NAMALWA (cell line): ENCODE measurements around the gene MYO18A.
A peak's percentile ranks its signal among the peaks of the same experiment; 100 is the strongest.

Experiments used
- DNase-seq: peaks from one replicate; pipeline ENCODE4 v3.0.0-alpha.2; 2015; ENCODE audit warnings: low spot score

Gene MYO18A

DNA sequence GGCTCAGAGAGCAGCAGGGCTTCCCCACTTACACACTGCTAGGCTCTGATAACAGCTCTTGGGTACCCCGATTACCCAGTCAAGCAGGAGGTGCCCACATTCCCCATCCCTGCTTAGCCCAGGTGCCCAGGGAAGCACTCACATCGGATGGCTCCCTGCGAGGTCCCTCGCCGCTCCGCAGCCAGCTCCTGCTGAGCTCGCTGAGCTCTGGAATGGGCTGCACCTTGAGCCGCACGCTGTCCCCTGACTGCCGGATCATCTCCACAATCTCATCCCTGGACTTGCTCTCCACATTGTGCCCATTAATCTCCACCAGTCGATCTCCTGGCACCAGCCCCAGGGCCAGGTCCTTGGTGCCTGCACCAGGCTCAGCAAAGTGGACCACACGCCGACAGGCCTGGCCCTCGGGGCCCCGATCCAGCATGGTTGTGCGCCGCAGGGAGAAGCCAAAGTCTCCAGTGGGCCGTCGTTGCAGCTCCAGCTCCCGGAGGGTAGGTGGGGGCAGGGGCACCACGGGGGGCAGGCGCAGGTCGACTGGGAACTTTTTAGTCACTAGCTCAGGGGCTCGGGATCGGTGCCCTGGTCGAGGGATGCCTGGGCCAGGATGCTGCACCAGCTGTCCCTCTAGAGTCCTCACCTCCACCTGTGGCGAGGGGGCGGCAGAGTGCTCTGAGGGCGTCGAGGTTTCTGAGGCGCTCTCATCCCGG is 14.2 kb downstream of the MYO18A start:
- no peak for DNase-seq

DNA sequence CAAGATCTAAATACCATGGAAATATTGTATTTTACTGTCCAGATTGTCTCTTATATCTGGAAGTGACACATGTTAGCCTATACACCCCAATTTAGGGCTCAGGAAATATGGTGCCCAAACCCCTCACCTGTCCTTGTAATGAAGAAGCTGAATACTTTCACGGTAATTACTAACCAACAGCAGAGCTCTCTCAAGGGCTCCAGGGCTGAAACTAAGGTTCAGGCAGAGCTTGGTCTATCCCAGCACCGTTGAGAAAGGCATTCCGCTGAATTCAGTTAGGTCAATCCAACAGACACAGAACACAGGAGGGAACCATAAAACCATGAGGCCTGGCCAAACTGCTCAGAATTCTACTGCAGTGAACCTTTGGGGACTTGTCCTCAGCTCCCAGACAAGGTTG is 14.9 kb downstream of the MYO18A start:
- no peak for DNase-seq

DNA sequence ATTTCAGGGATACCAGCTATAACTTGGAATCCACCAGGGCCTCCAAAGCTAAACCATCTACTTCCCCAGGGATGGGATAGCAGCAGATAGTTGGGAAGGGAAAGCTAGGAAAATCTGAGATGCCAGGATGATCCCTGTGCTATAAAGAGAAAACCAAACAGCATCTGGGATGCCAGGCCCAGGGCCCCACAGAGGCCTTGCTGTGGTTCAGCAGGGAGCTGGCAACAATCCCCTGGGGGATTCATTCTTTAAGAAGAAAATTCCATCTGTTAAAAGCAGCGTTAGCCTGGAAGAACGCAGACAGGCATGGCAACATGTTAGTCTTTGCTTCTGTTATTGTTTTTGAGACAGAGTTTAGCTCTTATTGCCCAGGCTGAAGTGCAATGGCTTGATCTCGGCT is 16.6 kb downstream of the MYO18A start:
- DNase-seq: no peak

DNA sequence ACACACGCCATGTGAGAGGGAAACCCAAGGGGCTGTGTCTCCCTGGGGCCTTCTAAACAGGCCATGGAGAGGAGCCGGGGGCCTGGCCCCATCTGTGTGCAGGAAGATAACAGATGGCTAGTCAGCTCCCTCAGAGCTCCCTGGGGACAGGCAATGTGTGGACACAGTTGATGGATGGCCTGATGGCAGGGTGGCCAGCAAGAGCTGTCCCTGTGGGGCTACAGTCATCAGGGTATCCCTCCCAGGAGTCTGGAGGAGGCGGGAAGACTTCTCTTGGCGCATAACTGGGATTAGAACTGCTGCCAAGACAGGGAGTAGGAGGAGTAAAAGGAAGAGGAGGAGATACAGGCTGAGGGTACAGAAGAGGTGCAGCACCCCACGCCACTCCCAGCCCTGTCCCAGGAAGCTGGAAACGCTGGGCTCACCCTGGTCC is 17.3 kb downstream of the MYO18A start:
- no peak for DNase-seq

DNA sequence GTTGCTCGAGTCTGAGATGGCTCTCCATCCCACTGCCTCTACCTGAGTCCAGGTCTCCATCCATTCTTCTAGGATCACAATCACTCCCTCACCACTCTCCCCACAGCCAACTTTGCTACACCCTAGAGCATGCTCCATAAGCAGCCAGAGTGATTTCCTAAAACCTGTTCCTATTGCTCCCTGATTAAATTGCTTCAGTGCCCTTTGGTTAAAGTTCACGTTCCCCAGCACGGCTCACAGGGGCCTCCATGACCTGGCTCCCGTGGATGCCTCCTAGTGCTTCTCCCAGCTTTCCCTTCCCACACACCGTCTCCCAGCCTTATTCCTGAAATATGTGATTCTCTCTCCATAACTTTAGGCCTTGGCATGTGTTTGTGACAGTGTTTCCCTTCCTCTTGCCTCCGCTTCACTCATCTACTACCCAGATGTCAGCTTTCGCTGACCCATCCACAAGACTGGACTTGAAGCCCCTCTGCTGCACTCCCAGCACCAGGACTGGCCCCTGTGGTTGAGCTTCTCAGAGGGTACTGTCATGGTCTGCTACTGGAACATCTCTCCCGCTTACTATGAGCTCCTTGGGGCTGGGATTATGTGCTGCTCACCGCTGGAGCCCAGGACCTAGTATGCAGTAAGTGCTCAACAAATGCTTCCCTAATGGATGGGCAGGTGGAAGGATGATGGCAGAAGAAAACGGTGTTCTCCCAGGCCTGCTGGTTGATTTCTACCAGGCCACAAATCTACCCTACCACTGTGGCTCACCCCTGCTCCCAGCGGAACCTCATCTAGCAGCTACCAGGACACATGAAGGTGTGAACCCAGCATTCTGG is 17.9 kb downstream of the MYO18A start:
- no peak for DNase-seq

DNA sequence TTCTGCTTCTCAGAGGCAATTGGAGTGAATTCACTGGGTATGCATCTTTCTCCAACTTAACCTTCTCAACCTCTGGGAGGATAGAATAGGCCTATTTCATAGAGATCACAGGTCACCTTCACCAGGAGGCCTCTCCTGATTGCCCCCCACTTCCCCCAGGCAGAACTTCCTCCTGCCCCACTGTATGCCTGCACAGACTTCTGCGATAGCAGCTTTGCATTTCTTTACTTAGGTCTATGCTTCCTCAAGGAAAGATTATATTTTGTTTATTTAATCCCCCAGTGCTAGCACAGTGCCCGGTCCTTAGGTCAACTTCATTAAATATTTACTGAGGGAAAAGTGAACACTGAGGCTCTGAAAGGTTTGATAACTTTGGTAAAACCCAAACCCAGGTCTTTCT is 19.9 kb downstream of the MYO18A start:
- no peak for DNase-seq

DNA sequence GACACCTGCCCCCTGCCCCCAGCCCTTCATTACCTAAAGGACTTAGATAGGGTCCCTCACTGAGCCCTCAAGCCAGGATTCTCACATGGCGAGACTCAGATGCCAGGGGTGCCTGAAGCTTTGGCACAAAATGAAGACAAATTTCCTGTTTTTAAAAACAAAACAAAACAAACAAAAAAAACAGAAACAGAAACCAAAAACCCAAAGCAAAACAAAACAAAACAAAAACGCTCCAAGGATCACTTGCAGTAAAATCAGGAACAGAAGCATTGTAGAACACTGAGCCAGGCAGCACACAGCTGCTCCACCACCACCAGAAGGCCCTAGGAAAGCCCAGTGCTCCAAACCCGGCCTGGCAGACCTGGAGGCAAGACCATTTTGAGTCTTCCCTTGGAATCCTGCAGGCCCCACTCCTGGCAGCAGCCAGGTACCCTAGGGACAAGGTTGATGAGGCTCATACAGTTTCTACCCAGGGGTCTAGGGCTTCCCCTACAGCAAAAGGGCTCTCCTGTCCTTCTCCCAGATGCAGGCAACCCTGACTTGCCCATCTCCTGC is 20.8 kb downstream of the MYO18A start:
- DNase-seq: no peak

DNA sequence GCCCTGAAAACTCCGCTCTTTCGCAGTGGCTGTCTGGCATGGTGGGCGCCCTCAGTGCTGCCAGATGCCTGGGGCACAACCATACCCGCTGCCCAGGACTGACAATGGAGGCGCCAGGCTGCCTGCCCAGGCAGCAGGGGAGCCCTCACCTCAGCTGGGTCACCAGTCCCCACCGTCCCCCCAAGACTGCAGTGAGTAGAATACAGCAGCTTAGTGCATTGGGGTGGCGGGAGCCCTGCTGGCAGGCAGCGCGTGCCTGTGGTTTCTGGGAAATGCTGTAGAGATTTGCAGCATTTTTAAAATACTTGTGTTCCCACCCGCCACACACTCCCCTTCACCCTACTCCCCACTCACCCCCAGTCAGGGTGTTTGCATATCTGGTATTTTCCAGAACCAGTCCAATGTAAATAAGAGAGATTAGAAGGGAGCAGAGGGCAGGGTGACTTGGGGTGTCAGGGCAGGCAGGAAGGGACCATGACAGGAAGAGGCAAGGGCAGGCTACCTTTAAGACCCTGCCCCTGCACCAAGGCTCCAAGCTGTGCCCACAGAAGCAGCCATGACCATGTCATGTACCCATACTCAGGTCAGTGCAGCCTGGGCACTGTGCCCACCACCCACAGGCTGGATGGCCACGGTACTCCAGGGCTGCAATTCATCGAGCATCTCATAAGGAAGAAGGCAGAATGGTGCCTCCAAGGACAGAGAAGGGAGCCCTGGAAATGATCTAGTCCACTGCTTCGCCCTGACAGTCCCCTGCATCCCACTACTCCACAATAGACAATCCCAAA is 21.5 kb downstream of the MYO18A start:
- DNase-seq: no peak

DNA sequence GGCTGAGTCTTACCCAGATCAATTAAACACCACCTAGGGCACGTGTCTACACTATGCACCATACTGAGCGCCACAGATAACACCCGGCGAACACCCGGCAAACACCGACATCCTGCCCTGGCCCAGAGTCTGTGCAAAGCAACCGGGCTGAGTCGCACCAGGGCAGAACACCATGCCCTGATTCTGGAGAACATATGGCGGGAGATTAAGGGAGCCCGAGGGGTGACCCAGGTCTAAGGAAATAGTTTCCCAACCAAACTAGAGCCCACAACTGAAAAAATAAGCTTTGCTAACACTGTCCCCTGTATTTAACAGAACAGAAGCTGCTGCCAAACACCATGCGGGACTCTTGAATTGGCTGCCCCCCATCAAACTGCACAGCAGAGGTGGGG is 22.1 kb downstream of the MYO18A start:
- no peak for DNase-seq

DNA sequence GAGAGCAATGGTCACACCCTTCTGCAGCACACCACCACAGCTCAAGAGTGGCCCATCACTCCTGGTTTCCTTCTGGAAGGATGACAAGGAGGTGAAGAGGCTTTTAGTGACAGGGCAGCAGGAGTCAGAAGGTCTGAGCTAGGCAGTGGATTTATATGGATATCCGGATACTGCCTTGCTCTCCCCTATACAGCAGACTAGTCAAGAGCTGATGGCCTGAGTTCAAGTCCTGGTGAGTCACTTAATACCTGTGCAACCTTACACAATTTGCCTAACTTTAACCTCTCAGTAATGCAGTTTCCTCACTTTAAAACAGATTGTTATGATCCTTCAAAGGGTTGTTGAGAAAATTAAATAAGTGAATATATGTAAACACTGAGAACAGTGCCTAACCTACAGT is 22.9 kb downstream of the MYO18A start:
- no peak for DNase-seq

DNA sequence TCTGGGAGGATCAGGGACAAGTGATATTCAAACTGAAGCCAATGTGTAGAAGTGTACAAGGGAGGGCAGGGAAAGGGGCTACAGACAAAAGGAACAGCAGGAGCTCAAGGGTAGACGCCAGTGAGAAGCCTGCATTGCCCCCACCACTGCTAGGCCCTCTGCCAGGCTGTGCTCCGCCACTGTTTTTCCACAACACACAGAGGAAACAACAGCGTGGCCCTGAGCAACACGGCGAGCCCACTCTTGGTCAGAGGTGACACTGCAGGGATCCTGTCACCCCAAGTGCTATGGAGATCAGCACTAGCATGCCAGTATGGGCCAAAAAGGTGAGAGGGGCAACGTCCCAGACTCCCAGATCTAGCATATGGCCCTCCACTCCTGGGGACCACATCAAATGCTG is 23.4 kb downstream of the MYO18A start:
- DNase-seq: no peak

DNA sequence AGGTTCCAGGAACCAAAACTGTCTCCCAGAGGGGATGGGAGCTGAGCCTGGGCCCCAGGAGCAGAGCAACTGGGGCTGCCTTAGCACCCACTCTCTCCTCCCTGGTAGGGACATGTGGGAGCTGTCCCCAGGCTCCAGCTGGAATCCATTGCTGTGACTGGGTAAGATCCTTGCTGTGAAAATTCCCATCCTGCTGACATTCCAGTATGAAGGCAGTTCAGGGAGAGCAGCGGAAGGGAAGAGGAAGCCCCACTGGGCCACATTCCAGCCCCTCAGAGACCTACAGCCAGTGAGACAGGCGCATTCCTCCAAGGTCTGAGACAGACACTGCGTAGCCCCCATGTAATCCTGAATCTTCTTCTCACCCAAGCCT is 24.2 kb downstream of the MYO18A start:
- no peak for DNase-seq

DNA sequence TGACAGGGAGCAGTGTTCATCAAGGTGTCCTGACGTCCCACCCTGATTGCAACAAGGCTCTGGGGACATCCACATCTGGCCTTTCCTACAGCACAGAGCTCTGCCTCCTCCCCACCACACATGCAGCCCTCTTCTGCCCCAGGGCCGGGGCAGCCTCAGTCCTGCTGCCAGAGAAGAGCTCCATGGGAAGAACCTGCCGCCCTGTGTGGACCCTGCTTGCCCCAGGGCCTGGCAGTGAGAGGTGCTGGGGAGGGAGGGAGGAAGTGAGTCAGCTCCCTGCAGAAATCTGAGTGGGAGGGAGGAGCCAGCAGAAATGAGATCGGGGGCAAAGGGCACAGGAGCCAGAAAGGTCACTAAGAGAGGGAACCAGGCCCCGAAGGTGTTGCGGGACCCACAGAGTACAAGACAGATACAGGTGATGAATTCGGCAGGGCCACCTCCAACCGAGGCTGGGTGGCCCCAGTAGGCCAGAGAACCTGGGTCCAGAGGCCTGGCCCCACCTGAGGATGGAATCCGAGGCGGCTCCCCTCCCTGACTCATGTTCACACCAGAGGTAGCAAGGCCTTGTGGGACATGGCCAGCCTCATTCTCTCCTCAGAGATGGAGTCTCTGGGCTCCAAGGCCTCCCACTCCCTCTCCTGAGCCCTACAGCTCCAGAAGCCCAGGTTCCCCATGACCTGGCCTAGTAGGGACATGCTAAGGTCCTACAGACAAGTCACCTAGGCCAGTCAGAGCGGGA is 24.8 kb downstream of the MYO18A start:
- DNase-seq: no peak

DNA sequence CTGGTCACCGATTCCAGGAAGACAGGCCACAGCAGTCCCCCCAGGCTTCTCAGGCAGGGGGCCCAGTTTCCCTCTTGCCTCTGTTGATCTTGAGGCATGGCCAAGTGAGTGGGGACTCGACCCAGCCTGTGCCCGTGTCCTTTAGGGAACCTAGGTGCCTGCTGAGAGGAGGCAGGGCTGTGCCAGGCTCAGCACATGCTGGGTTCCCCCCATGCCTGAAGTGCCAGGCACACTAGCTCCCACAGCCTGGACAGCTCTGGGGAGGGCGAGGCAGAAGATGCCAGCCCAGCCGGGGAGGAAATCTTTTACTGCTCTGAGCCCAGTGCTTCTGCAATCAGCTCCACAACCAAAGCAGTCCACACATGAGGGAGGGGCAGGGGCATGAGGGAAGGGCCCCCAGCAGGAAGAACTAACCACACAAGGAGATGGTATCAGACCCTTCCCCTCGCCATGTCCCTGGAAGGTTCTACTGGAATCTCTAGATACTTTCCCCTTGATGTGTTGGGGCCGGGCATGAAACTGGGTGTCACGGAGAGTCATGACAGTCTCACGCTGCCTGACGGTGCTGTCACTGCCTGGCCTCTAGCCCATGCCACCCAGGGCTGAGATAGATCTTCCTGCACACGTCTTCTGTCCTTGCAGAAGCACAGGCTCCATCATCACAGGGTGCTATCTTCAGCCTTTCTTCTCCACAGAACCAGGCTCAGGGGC is 25.5 kb downstream of the MYO18A start:
- DNase-seq: no peak

DNA sequence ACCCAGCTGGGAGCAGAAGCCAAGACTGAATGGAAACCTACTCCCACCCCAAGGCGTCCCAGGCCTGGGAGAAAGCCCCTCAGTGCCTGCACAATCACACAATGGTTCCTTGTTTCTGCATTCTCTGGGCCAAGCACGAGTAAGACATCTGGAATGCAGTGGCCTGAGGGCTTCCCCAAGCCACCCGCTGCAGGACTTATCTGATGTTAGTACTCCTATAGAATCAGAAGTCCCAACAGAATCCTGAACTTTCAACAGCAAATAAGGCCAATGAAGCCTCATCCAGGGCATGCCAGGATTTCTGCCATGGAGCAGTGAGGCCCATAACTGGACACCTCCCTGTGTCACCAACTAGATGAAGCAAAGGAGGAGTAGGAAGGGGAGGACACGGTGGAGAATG is 28.6 kb downstream of the MYO18A start:
- DNase-seq: no peak

DNA sequence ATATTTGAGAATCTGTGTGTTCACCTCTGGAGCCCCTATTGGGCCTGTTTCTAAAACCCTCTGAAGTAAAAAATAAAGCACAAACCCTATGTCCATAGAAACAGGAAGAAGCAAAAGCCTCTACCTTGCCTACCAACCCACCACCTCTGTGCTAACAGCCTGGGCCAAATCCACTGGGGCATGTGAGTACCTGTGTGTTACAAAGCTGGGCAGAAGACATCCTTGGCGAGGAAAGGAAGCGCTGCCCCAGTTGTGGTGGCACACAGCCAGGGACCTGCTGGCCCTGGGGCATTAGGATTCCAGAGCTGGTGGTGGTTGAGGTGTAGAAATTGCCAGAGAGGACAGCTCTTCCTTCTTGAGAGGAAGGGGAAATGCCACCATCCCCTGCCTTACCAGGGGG is 30.0 kb downstream of the MYO18A start:
- peak; percentile 33 for DNase-seq

DNA sequence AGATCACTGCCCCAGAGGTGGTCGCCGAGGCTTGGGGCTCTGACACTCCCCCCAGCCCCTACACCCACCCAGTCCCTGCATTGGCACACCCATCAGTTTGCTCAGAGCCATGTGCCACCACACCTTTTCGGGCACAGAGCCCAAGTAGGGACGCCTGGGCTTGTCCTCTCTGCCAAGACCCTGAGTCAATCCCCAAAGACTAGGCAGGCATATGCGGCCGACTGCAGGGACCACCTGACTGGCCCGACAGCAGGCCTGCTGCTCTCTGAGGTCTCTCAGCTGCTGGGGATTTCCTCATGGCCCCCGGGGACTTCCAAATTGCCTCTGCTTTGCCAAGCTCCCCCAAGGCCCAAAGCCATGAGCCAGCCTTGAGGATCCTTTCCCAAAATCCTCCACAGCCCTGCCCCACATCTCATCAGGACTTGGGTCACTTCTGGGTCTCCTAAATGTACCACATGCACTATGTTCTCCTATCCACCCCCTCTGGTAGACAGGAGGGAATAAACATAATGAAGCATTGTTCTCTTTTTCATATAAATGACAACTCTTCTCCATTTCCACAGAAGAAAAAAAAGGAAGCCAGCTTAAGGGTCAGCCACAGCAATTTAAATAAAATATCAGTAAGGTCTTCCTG is 30.6 kb downstream of the MYO18A start:
- DNase-seq: peak; percentile 69

DNA sequence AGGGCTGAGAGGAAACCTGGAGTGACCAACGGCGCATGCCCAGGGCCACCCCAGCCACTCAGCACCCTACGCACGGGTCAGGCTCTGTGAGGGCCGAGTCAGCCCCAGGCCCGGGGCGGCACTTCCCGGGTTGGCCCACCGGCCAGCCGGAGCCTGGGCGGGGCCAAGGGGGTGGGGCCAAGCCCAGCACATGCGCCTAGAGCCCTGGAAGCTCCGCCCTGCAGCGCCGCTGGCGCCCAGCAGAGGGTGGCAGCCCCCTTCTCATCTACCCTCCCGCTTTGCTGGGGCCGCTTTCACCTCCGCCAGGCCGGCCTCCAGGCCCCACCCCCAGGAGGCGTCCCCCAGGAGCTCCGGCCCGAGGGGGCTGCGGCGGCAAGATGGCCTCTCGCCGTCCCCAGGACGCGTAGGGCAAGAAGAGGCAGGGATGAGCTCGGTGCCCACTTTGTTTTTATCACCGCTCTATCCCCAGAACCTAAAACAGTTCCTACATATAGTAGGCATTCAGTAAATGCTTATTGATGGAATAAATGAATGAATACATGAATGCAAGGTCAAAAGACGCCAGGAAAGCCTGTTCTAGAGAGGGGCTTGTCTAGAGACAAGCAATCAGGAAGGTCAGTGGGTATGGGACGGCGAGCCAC is 31.3 kb downstream of the MYO18A start:
- peak; percentile 95 for DNase-seq

DNA sequence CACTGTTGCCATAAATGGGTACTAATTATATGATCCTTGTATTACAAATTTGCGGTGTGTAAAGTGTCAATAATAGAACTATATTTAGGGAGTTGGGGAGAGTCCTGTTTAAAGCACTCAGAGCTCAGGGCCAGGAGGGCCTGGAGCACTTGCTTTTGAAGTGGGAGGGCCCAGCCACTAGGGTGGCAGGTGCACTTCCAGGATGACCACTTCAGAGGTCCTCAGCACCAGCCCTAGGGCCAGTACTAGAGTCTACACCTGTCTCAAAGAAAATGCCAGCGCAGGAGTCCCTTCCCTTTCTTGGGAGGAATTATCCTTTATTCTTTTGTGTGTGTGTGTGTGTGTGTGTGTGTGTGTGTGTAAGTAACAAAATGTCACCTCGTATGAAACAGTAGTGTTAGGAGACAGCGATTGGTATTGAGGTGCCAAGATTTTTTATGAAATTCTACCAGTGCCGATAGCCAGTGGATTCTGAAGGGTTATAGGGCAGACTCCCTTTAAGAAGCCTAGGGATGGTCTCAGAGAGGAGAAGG is 31.9 kb downstream of the MYO18A start:
- no peak for DNase-seq

DNA sequence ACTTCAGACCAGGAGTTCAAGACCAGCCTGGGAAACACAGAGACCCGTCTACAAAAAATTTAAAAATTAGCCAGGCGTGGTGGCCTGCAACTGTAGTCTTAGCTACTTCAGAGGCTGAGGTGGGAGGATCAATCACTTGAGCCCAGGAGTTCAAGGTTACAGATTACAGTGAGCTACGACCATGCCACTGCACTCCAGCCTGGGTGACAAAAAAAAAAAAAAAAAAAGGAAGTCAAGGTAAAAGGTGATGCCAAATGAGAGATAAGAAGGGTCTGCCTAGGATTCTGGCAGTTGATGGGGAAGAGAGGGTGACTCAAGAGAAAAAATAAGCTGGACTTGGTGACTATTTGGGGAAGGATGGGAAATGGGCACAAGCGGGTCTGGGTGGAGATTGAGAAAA is 32.5 kb downstream of the MYO18A start:
- DNase-seq: no peak
